GM12878 (cell line): ENCODE data around the gene CLIP3. TPM values are rescaled to one million over a fixed set of nuclear protein-coding genes. Genes with fewer than 3 reads are reported as not detected.

Experiments used
- ATAC-seq: fragments of 200-7000 bp; cut with Tn5 transposase; 3 replicates; pipeline ENCODE4 v1.9.1; 2020; ENCODE audit warnings: mild to moderate bottlenecking, moderate library complexity
- BruUV-seq: library from RNA; stranded (reverse); fragments of 400-500 nt; replicated peaks from 2 replicates; lab custom pipeline; 2021; lab: Mats Ljungman, UMichigan
- CTCF ChIA-PET: fragments of 300-600 bp; sonication (Branson Sonifier 250); formaldehyde crosslinking; extraction: SDS; loops from one replicate; lab custom pipeline; 2021; ENCODE audit warnings: inconsistent platforms; lab: Yijun Ruan, JAX
- POLR2A ChIA-PET: fragments of 350-600 bp; formaldehyde crosslinking; extraction: SDS; loops from one replicate; lab custom pipeline; 2021; ENCODE audit warnings: inconsistent platforms; lab: Charles Lee
- RAD21 ChIA-PET: fragments of 300-600 bp; sonication (Branson Sonifier 250); formaldehyde crosslinking; loops from one replicate; lab custom pipeline; 2023; ENCODE audit warnings: antibody characterized with exemption; ENCODE audit not compliant: unreplicated experiment; lab: Charles Lee
- SMC1A ChIA-PET: fragments of 300-600 bp; sonication (Branson Sonifier 250); formaldehyde crosslinking; loops from one replicate; lab custom pipeline; 2023; ENCODE audit not compliant: unreplicated experiment, uncharacterized antibody; lab: Charles Lee
- DNase-seq: peaks from one replicate; pipeline ENCODE4 v3.0.0-alpha.2; 2011; ENCODE audit warnings: low read depth, low spot score
- FAIRE-seq: peaks from 3 replicates; lab custom pipeline; 2011; peaks lifted over from hg19 to GRCh38; lab: Jason Lieb, UNC
- H2AFZ ChIP-seq: 2 replicates; pipeline ENCODE4 v1.6.0; 2011; ENCODE audit warnings: low read depth, low read length, control low read depth; ENCODE audit not compliant: control insufficient read depth
- H3K27ac ChIP-seq: 2 replicates; pipeline ENCODE4 v1.5.1; 2011; ENCODE audit warnings: control low read depth; ENCODE audit not compliant: control insufficient read depth, insufficient read depth
- H3K27me3 ChIP-seq, 2 experiments: replicated peaks in 1 of 2; 2 replicates each; pipeline versions ENCODE4 v1.6.0 to v1.6.1; 2011; ENCODE audit warnings: low read length in 1 of 2; ENCODE audit not compliant: control insufficient read depth in 2 of 2, insufficient read depth in 2 of 2
- H3K36me3 ChIP-seq, 2 experiments: 2 replicates each; pipeline ENCODE4 v1.5.1; 2011; ENCODE audit warnings: low read length in 1 of 2; ENCODE audit not compliant: control insufficient read depth in 2 of 2, insufficient read depth in 2 of 2
- H3K4me1 ChIP-seq: 2 replicates; pipeline ENCODE4 v1.6.1; 2011; ENCODE audit warnings: mild to moderate bottlenecking, low read length, moderate library complexity, mixed read lengths; ENCODE audit not compliant: control insufficient read depth, insufficient read depth
- H3K4me2 ChIP-seq: 2 replicates; pipeline ENCODE4 v1.6.0; 2011; ENCODE audit warnings: control low read depth; ENCODE audit not compliant: control insufficient read depth, insufficient read depth
- H3K4me3 ChIP-seq: fragments of 200-600 bp; sonication (generic); 2 replicates; pipeline ENCODE4 v1.5.1; 2016
- H3K79me2 ChIP-seq: 2 replicates; pipeline ENCODE4 v1.6.0; 2011; ENCODE audit warnings: low read length; ENCODE audit not compliant: control insufficient read depth, insufficient read depth
- H3K9ac ChIP-seq: 2 replicates; pipeline ENCODE4 v1.8.0; 2011; ENCODE audit warnings: low read length, control low read depth, mixed read lengths; ENCODE audit not compliant: control insufficient read depth, insufficient read depth
- H3K9me3 ChIP-seq: replicated peaks from 3 replicates; pipeline ENCODE4 v1.5.1; 2011; ENCODE audit warnings: mild to moderate bottlenecking, low read length; ENCODE audit not compliant: control insufficient read depth, insufficient read depth
- H4K20me1 ChIP-seq: 2 replicates; pipeline ENCODE4 v1.6.0; 2011; ENCODE audit not compliant: control insufficient read depth, insufficient read depth
- EP300 ChIP-seq, 2 experiments: fragments of 150-350 bp in 1 of 2; IDR thresholded peaks; 2 replicates each; pipeline ENCODE4 v1.6.1; 2011 to 2012; ENCODE audit warnings: low read depth in 2 of 2, low read length in 2 of 2, borderline replicate concordance in 1 of 2, improper control_type of control experiment in 1 of 2, inconsistent platforms in 1 of 2; ENCODE audit not compliant: control insufficient read depth in 1 of 2
- MYB ChIP-seq: fragments of 150-350 bp; IDR thresholded peaks from 2 replicates; pipeline ENCODE4 v1.6.1; 2014; ENCODE audit warnings: mild to moderate bottlenecking, low read depth, low read length, borderline replicate concordance
- WGBS: methylation state at CpG from one replicate; pipeline ENCODE4 v1.1.6; 2016; ENCODE audit warnings: low lambda C conversion rate; ENCODE audit not compliant: insufficient replicate concordance, insufficient coverage; ENCODE audit errors: missing lambda C conversion rate; 5-methylcytosine and 5-hydroxymethylcytosine counted together
- in situ Hi-C: fragments of 300-500 bp; cut with MboI; formaldehyde crosslinking; loops from 9 replicates; pipeline ENCODE4 v1.14.3; 2018; ENCODE audit warnings: mixed read lengths
- intact Hi-C: fragments of 100-400 bp; cut with micrococcal nuclease; formaldehyde crosslinking; loops from one replicate; pipeline ENCODE4 v1.14.2; 2022; ENCODE audit not compliant: unreplicated experiment
- polyA plus RNA-seq, 11 experiments: library from polyadenylated mRNA; depleted of rRNA in 4 of 11; unstranded in 6 of 11; stranded (reverse) in 5 of 11; fragments of >200 nt; fragmentation: Nextera tagmentation in 4 of 11; fragmentation: Illumina TruSeq in 1 of 11; extraction: Ambion mirVana in 4 of 11; extraction: Trizol in 1 of 11; gene quantifications; 1 replicate in 1 of 11; 2 replicates in 10 of 11; pipeline versions ENCODE4 v1.2.1 to v1.2.3, GENCODE V29; 2011 to 2016; ENCODE audit warnings: inconsistent platforms in 2 of 11, missing spikeins in 2 of 11, low read depth in 1 of 11
- total RNA-seq, 4 experiments: library from RNA; depleted of rRNA in 3 of 4; stranded (reverse); fragments of >200 nt in 3 of 4; fragmentation: Illumina TruSeq in 1 of 4; extraction: Trizol in 1 of 4; gene quantifications; 2 replicates each; pipeline versions ENCODE4 v1.2.1 to v1.2.3, GENCODE V29; 2013 to 2021
- TF ChIP-seq, protein P1 (sequence below): fragments of 450-650 bp; IDR thresholded peaks from 2 replicates; pipeline ENCODE4 v1.6.1; 2016; ENCODE audit warnings: mild to moderate bottlenecking
- TF ChIP-seq, protein P2 (sequence below): IDR thresholded peaks from 2 replicates; pipeline ENCODE4 v1.6.1; 2011; ENCODE audit warnings: mild to moderate bottlenecking, low read depth, low read length, moderate library complexity; ENCODE audit not compliant: insufficient replicate concordance

Gene CLIP3
- total and polyA plus RNA-seq, 10 of the 15 experiments (the other 5 are each of a cell fraction or from before 2014, with no cell fraction given): 0.09 to 2.7 (median 0.45) TPM; not detected in 1

DNA sequence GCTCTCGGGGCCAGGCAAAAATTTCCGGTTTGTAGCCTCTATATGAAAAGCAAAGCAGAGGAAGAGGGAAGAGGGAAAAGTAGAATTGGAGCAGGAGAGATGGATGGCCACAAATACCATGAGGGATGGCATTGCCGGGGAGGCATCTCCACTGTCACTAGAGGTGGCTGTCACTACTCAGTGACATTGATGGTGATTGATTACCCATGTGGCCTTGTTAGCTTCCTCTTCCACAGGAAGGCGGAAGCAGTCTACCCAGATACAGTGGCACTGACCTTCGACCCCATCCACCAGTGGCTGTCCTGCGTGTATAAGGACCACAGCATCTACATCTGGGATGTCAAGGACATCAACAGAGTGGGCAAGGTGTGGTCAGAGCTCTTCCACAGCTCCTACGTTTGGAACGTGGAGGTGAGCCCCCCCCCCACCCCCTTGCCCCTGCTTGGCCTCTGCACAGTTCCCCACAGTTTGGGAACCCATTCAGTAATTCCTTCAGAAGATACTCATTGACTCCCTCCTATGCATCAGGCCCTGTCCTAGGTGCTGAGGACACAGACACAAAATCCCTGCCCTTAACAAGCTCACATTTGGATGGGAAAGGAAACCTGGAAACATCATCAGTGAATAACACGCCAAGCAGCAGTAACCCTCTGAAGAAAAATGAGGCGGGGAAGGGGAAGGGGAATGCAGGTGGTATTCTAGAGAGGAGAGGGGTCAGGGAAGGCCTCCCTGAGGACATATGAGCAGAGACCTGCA is 40.6 kb upstream of the CLIP3 start:
- BruUV-seq: no TSS peak
- SMC1A ChIA-PET: interaction anchor here (0.8 kb wide), 1 partner anchor 61 kb away, joined by 3 read pairs; no protein-coding TSS in a partner anchor
- WGBS: 87% methylated on average over 10 of the region's 10 CpGs

More for the DNA sequence above, 40.6 kb upstream of the CLIP3 start:
- no peaks in the 10 kb centered on the region for H3K9me3 ChIP-seq
- H3K4me2 ChIP-seq: no peak overlapping the region
- intact Hi-C loops: no loop called here
- in situ Hi-C loops: no loop called here
- POLR2A ChIA-PET: interaction anchor here (0.7 kb wide), 1 partner anchor 13 kb away, joined by 3 read pairs; no protein-coding TSS in a partner anchor
- RAD21 ChIA-PET: no interaction called here
- H2AFZ ChIP-seq: no peak overlapping the region
- H3K36me3 ChIP-seq: peaks cover 6 to 11% of the 10 kb centered on the region in 2 experiments; a peak in 3 of 4 replicates
- no peak for TF ChIP-seq EP300 (IDR thresholded peaks at IDR 0.05; ENCODE audit: borderline replicate concordance in 1 of 2, control insufficient read depth in 1 of 2, low read depth in 2 of 2, low read length in 2 of 2)
- TF ChIP-seq, protein P1, sequence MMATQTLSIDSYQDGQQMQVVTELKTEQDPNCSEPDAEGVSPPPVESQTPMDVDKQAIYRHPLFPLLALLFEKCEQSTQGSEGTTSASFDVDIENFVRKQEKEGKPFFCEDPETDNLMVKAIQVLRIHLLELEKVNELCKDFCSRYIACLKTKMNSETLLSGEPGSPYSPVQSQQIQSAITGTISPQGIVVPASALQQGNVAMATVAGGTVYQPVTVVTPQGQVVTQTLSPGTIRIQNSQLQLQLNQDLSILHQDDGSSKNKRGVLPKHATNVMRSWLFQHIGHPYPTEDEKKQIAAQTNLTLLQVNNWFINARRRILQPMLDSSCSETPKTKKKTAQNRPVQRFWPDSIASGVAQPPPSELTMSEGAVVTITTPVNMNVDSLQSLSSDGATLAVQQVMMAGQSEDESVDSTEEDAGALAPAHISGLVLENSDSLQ: peak; percentile 21; the same call in 1 of the 2 replicates
- TF ChIP-seq, protein P2, sequence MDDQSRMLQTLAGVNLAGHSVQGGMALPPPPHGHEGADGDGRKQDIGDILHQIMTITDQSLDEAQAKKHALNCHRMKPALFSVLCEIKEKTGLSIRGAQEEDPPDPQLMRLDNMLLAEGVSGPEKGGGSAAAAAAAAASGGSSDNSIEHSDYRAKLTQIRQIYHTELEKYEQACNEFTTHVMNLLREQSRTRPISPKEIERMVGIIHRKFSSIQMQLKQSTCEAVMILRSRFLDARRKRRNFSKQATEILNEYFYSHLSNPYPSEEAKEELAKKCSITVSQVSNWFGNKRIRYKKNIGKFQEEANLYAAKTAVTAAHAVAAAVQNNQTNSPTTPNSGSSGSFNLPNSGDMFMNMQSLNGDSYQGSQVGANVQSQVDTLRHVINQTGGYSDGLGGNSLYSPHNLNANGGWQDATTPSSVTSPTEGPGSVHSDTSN: peak; percentile 44
- TF ChIP-seq MYB: no peak
- TF ChIP-seq, all 136 proteins: peak for 2
- FAIRE-seq: no peak
- no peaks in the 10 kb centered on the region for H3K4me1 ChIP-seq
- H3K27me3 ChIP-seq: no peaks in the 10 kb centered on the region
- no peak for DNase-seq
- CTCF ChIA-PET: no interaction called here
- no peak overlapping the region for H3K9ac ChIP-seq
- no peaks in the 10 kb centered on the region for H4K20me1 ChIP-seq
- H3K27ac ChIP-seq: no peak overlapping the region
- ATAC-seq: no peak
- no peaks in the 10 kb centered on the region for H3K79me2 ChIP-seq
- H3K4me3 ChIP-seq: no peak overlapping the region
